SK-N-SH (cell line): Measurements from ENCODE around the gene DNAJA1. TPM values are rescaled to one million over a fixed set of nuclear protein-coding genes. Genes with fewer than 3 reads are reported as not detected.

Source experiments
- CTCF ChIA-PET: fragments of 300-600, 350-600 bp; formaldehyde crosslinking; extraction: SDS; loops from one replicate; lab custom pipeline; 2021; lab: Yijun Ruan, JAX
- POLR2A ChIA-PET: fragments of 350-600 bp; sonication (Branson Sonifier 250); formaldehyde crosslinking; extraction: SDS; loops from one replicate; lab custom pipeline; 2020; ENCODE audit warnings: antibody characterized with exemption, inconsistent platforms; lab: Yijun Ruan, JAX
- DNase-seq: peaks from one replicate; pipeline ENCODE4 v3.0.0; 2012
- H2AFZ ChIP-seq: fragments of 200-600 bp; sonication (generic); 2 replicates; pipeline ENCODE4 v1.8.1; 2016; ENCODE audit warnings: antibody characterized with exemption, mild to moderate bottlenecking, low read depth
- H3F3A ChIP-seq: fragments of 200-600 bp; sonication (generic); replicated peaks from 2 replicates; pipeline ENCODE3; 2016; ENCODE audit warnings: antibody characterized with exemption, mild to moderate bottlenecking; ENCODE audit not compliant: insufficient read depth
- H3K27ac ChIP-seq, 2 experiments: fragments of 200-500 bp in 1 of 2; fragments of 200-600 bp in 1 of 2; sonication (Bioruptor generic) in 1 of 2; sonication (generic), shearing (Covaris generic) in 1 of 2; 2 replicates each; pipeline versions ENCODE4 v1.5.1 to v1.6.1; 2014 to 2016; ENCODE audit warnings: low read depth in 2 of 2, inconsistent platforms in 1 of 2, low read length in 1 of 2, mild to moderate bottlenecking in 1 of 2, mixed read lengths in 1 of 2
- H3K27me3 ChIP-seq: fragments of 200-600 bp; sonication (generic), shearing (Covaris generic); 2 replicates; pipeline ENCODE4 v1.6.1; 2016; ENCODE audit warnings: mixed run types; ENCODE audit not compliant: insufficient read depth
- H3K36me3 ChIP-seq, 2 experiments: fragments of 200-500 bp in 1 of 2; fragments of 200-600 bp in 1 of 2; sonication (Bioruptor generic) in 1 of 2; sonication (generic) in 1 of 2; replicated peaks in 1 of 2; 2 replicates each; pipeline versions ENCODE3 to v1.5.1; 2014 to 2016; ENCODE audit warnings: low read length in 1 of 2, mild to moderate bottlenecking in 1 of 2; ENCODE audit not compliant: insufficient read depth in 2 of 2, control insufficient read depth in 1 of 2
- H3K4me1 ChIP-seq, 2 experiments: fragments of 200-500 bp in 1 of 2; fragments of 200-600 bp in 1 of 2; sonication (Bioruptor generic) in 1 of 2; sonication (generic), shearing (Covaris generic) in 1 of 2; 2 replicates each; pipeline versions ENCODE4 v1.5.1 to v1.6.1; 2014 to 2016; ENCODE audit warnings: low read depth in 1 of 2, low read length in 1 of 2, mixed run types in 1 of 2; ENCODE audit not compliant: insufficient read depth in 2 of 2, control insufficient read depth in 1 of 2
- H3K4me2 ChIP-seq: fragments of 200-600 bp; sonication (generic), shearing (Covaris generic); 2 replicates; pipeline ENCODE4 v1.6.1; 2017; ENCODE audit warnings: mixed run types
- H3K4me3 ChIP-seq, 2 experiments: fragments of 200-500 bp in 1 of 2; fragments of 200-600 bp in 1 of 2; sonication (Bioruptor generic) in 1 of 2; sonication (generic), shearing (Covaris generic) in 1 of 2; 2 replicates each; pipeline versions ENCODE4 v1.5.1 to v1.8.1; 2014 to 2016; ENCODE audit warnings: low read depth in 2 of 2, inconsistent platforms in 1 of 2, low read length in 1 of 2, mild to moderate bottlenecking in 1 of 2, mixed read lengths in 1 of 2, moderate library complexity in 1 of 2
- H3K79me2 ChIP-seq: fragments of 200-600 bp; sonication (generic); 2 replicates; pipeline ENCODE4 v1.8.1; 2017; ENCODE audit warnings: mild to moderate bottlenecking; ENCODE audit not compliant: insufficient read depth
- H3K9ac ChIP-seq: fragments of 200-600 bp; sonication (generic); 2 replicates; pipeline ENCODE4 v1.6.1; 2017; ENCODE audit warnings: mixed run types
- H3K9me2 ChIP-seq: fragments of 200-600 bp; sonication (generic); 2 replicates; pipeline ENCODE4 v1.6.1; 2017; ENCODE audit warnings: mixed run types
- H3K9me3 ChIP-seq: fragments of 200-600 bp; sonication (generic); 2 replicates; pipeline ENCODE4 v1.6.1; 2017; ENCODE audit warnings: mixed run types, mild to moderate bottlenecking, moderate library complexity
- H4K20me1 ChIP-seq: fragments of 200-600 bp; sonication (generic); 2 replicates; pipeline ENCODE4 v1.6.1; 2017; ENCODE audit warnings: mild to moderate bottlenecking, mixed run types; ENCODE audit not compliant: insufficient read depth
- EP300 ChIP-seq, 2 experiments: IDR thresholded peaks; 2 replicates each; pipeline versions ENCODE4 v1.4.0 to v1.6.1; 2012; ENCODE audit warnings: borderline replicate concordance in 1 of 2, low read depth in 1 of 2, low read length in 1 of 2
- FOSL2 ChIP-seq: IDR thresholded peaks from 2 replicates; pipeline ENCODE4 v1.4.0; 2012; ENCODE audit warnings: low read depth, mild to moderate bottlenecking, moderate library complexity, borderline replicate concordance
- JUND ChIP-seq: IDR thresholded peaks from 2 replicates; pipeline ENCODE4 v1.4.0; 2012
- MEF2A ChIP-seq: IDR thresholded peaks from 2 replicates; pipeline ENCODE4 v1.4.0; 2012; ENCODE audit warnings: low read depth, borderline replicate concordance
- MXI1 ChIP-seq: IDR thresholded peaks from 2 replicates; pipeline ENCODE4 v1.6.1; 2012; ENCODE audit warnings: mild to moderate bottlenecking, low read depth, low read length, improper control_type of control experiment
- POLR2AphosphoS5 ChIP-seq: IDR thresholded peaks from 2 replicates; pipeline ENCODE4 v1.6.1; 2012; ENCODE audit warnings: low read depth, low read length
- RAD21 ChIP-seq: IDR thresholded peaks from 2 replicates; pipeline ENCODE4 v1.6.1; 2012; ENCODE audit warnings: mild to moderate bottlenecking, low read length
- RCOR1 ChIP-seq: fragments of 150-350 bp; IDR thresholded peaks from 2 replicates; pipeline ENCODE4 v1.6.1; 2017; ENCODE audit warnings: antibody characterized with exemption, low read length
- RFX5 ChIP-seq: IDR thresholded peaks from 2 replicates; pipeline ENCODE4 v1.6.1; 2012; ENCODE audit warnings: mild to moderate bottlenecking, improper control_type of control experiment, low read length
- RXRA ChIP-seq: IDR thresholded peaks from 2 replicates; pipeline ENCODE4 v1.4.0; 2012; ENCODE audit warnings: low read depth, mild to moderate bottlenecking, borderline replicate concordance
- TAF1 ChIP-seq: IDR thresholded peaks from 2 replicates; pipeline ENCODE4 v1.6.1; 2012; ENCODE audit warnings: low read depth, mild to moderate bottlenecking, low read length, moderate library complexity, borderline replicate concordance
- TEAD4 ChIP-seq: IDR thresholded peaks from 2 replicates; pipeline ENCODE4 v1.4.0; 2012; ENCODE audit warnings: mild to moderate bottlenecking, borderline replicate concordance; ENCODE audit not compliant: insufficient read depth
- YY1 ChIP-seq: IDR thresholded peaks from 2 replicates; pipeline ENCODE4 v1.4.0; 2012; ENCODE audit warnings: low read depth, mild to moderate bottlenecking
- WGBS: methylation state at CpG from one replicate; pipeline ENCODE4 v1.1.6; 2017; ENCODE audit warnings: low lambda C conversion rate; 5-methylcytosine and 5-hydroxymethylcytosine counted together
- polyA plus RNA-seq, 3 experiments: library from polyadenylated mRNA; depleted of rRNA; stranded (reverse); fragments of >200 nt; gene quantifications; 2 replicates each; pipeline ENCODE4 v1.2.3, GENCODE V29; 2012
- TF ChIP-seq, protein P1 (sequence below): fragments of 200-600 bp; sonication (generic); IDR thresholded peaks from 2 replicates; pipeline ENCODE4 v1.6.1; 2017; ENCODE audit warnings: antibody characterized with exemption, mild to moderate bottlenecking, moderate library complexity
- TF ChIP-seq, protein P2 (sequence below): fragments of 150-350 bp; IDR thresholded peaks from 2 replicates; pipeline ENCODE4 v1.6.1; 2016; ENCODE audit warnings: mild to moderate bottlenecking, low read depth, low read length
- TF ChIP-seq, protein P3 (sequence below): IDR thresholded peaks from 2 replicates; pipeline ENCODE4 v1.4.0; 2012; ENCODE audit warnings: low read depth, borderline replicate concordance
- TF ChIP-seq, protein P4 (sequence below): IDR thresholded peaks from 2 replicates; pipeline ENCODE4; 2012
- TF ChIP-seq, protein P5 (sequence below): IDR thresholded peaks from 2 replicates; pipeline ENCODE4 v1.4.0; 2012; ENCODE audit warnings: low read depth

The DNAJA1 gene
- polyA plus RNA-seq, 1 of the 3 experiments (the other 2 are of a cell fraction), result 103 TPM

DNA sequence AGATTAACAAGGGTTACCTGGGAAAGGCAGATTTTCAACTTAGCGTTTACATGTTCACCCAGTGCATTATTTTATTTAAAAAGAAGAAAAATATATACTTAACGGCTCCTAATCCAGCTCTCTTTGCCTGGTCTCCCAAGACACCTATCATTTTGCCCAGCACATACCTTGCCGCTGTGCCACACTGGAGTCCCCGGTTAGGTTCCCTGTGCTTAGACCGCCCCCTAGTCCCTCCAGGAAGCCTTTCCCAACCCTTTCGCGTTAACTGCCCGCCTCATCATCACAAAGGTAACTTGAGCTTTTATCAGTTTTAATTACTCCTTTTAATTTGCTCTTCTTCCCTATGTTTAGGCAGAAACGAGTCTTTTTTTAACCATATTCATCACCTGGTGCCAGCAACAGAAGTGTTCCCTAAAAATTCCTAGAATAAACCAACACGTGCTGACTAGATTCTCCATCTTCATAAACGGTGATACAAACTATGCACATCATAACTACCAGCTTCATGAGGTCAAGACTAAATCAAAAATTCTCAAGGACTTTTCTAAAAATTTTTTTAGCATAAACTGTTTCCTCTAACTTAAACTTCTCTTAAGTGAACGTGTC is 19.7 kb downstream of the DNAJA1 start (continued):
- TF ChIP-seq POLR2AphosphoS5, result no peak
- no peak for TF ChIP-seq FOSL2
- no peak for TF ChIP-seq JUND
- no peak for TF ChIP-seq TEAD4
- TF ChIP-seq MXI1, result no peak
- TF ChIP-seq, protein P1, sequence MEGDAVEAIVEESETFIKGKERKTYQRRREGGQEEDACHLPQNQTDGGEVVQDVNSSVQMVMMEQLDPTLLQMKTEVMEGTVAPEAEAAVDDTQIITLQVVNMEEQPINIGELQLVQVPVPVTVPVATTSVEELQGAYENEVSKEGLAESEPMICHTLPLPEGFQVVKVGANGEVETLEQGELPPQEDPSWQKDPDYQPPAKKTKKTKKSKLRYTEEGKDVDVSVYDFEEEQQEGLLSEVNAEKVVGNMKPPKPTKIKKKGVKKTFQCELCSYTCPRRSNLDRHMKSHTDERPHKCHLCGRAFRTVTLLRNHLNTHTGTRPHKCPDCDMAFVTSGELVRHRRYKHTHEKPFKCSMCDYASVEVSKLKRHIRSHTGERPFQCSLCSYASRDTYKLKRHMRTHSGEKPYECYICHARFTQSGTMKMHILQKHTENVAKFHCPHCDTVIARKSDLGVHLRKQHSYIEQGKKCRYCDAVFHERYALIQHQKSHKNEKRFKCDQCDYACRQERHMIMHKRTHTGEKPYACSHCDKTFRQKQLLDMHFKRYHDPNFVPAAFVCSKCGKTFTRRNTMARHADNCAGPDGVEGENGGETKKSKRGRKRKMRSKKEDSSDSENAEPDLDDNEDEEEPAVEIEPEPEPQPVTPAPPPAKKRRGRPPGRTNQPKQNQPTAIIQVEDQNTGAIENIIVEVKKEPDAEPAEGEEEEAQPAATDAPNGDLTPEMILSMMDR, result 0 out of 2 replicates have a peak, but pooled peaks have one; percentile 28

DNA sequence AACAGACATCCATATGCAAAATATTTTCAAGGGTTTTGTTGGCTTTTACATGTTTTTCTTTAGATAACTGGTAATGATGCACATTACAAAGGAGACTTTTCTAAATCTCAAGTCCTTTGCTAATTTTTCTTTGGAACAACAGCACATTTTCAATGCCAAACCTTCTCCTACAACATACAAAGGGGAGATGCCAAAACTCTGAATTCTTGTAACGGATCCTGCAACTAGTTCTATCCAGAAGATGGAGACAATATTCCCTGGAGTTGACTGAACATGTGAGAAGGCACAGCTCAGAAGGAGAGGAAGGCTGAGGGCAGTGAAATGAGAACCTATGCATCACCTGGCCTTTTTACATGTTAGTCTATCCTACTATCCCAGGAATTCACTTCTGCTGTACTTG is 21.0 kb downstream of the DNAJA1 start:
- Histone ChIP-seq H3K4me3 (no peak overlapping the region), H3K36me3 (peaks cover 35 to 37% of the 10 kb centered on the region in 2 experiments), H3K79me2 (no peaks in the 10 kb centered on the region), H3K9me2 (no peaks in the 10 kb centered on the region), H3K4me1 (peaks cover 5 to 9% of the 10 kb centered on the region in 2 experiments; a peak in 2 of 4 replicates), H3K9ac (no peak overlapping the region), H4K20me1 (no peaks in the 10 kb centered on the region), H3F3A (peaks cover 53% of the 10 kb centered on the region), H3K27ac (no peak overlapping the region), H2AFZ (no peak overlapping the region), H3K4me2 (no peak overlapping the region), H3K27me3 (no peaks in the 10 kb centered on the region), H3K9me3 (no peaks in the 10 kb centered on the region)
- ChIA-PET CTCF (no interaction called here), POLR2A (no interaction called here)
- 96% methylated on average over 1 of the region's 1 CpG for WGBS
- TF ChIP-seq RFX5, result no peak
- TF ChIP-seq FOSL2, result no peak
- TF ChIP-seq, protein P2, sequence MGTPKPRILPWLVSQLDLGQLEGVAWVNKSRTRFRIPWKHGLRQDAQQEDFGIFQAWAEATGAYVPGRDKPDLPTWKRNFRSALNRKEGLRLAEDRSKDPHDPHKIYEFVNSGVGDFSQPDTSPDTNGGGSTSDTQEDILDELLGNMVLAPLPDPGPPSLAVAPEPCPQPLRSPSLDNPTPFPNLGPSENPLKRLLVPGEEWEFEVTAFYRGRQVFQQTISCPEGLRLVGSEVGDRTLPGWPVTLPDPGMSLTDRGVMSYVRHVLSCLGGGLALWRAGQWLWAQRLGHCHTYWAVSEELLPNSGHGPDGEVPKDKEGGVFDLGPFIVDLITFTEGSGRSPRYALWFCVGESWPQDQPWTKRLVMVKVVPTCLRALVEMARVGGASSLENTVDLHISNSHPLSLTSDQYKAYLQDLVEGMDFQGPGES, result no peak
- no peak for TF ChIP-seq EP300 (IDR thresholded peaks at IDR 0.05; ENCODE audit: borderline replicate concordance in 1 of 2, low read depth in 1 of 2, low read length in 1 of 2)
- TF ChIP-seq RAD21, result no peak
- TF ChIP-seq, protein P3, sequence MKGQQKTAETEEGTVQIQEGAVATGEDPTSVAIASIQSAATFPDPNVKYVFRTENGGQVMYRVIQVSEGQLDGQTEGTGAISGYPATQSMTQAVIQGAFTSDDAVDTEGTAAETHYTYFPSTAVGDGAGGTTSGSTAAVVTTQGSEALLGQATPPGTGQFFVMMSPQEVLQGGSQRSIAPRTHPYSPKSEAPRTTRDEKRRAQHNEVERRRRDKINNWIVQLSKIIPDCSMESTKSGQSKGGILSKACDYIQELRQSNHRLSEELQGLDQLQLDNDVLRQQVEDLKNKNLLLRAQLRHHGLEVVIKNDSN, result no peak
- no peak for TF ChIP-seq YY1
- no peak for TF ChIP-seq RCOR1
- TF ChIP-seq MEF2A, result no peak
- TF ChIP-seq TEAD4, result no peak
- TF ChIP-seq, protein P4, sequence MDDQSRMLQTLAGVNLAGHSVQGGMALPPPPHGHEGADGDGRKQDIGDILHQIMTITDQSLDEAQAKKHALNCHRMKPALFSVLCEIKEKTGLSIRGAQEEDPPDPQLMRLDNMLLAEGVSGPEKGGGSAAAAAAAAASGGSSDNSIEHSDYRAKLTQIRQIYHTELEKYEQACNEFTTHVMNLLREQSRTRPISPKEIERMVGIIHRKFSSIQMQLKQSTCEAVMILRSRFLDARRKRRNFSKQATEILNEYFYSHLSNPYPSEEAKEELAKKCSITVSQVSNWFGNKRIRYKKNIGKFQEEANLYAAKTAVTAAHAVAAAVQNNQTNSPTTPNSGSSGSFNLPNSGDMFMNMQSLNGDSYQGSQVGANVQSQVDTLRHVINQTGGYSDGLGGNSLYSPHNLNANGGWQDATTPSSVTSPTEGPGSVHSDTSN, result no peak
- TF ChIP-seq, protein P5, sequence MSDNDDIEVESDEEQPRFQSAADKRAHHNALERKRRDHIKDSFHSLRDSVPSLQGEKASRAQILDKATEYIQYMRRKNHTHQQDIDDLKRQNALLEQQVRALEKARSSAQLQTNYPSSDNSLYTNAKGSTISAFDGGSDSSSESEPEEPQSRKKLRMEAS, result no peak
- TF ChIP-seq RXRA, result no peak
- no peak for TF ChIP-seq POLR2AphosphoS5
- TF ChIP-seq TAF1, result no peak
- TF ChIP-seq MXI1, result no peak
- DNase-seq, result no peak
